Breast epithelium (tissue), 4 donors: ENCODE data around the gene HMCN2. TPM values are rescaled to one million over a fixed set of nuclear protein-coding genes. Genes with fewer than 3 reads are reported as not detected.

Experiments
- DNase-seq, 2 donors: peaks; one replicate each; pipeline ENCODE4 v3.0.0-alpha.2; 2019; ENCODE audit warnings: low spot score in 2 of 2
- H3K27ac ChIP-seq, 2 donors: fragments of 200-600 bp; sonication (generic) in 1 of 2; one replicate each; pipeline ENCODE4 v1.5.1; 2016 to 2019; ENCODE audit warnings: mild to moderate bottlenecking in 1 of 2
- H3K27me3 ChIP-seq, 2 donors: fragments of 200-600 bp; sonication (generic) in 1 of 2; one replicate each; pipeline versions ENCODE4 v1.5.1 to v1.6.0; 2017 to 2019; ENCODE audit warnings: control low read depth in 1 of 2, mild to moderate bottlenecking in 1 of 2
- H3K36me3 ChIP-seq: fragments of 200-600 bp; one replicate; pipeline ENCODE4 v1.5.1; 2019
- H3K4me1 ChIP-seq, 2 donors: fragments of 200-600 bp; sonication (generic); one replicate each; pipeline ENCODE4 v1.5.1; 2016 to 2019; ENCODE audit warnings: control low read depth in 1 of 2
- H3K4me3 ChIP-seq, 3 donors: fragments of 200-600 bp; sonication (generic); 1 replicate in 2 of 3; 2 replicates in 1 of 3; pipeline ENCODE4 v1.5.1; 2016 to 2019; ENCODE audit warnings: mild to moderate bottlenecking in 3 of 3, moderate library complexity in 2 of 3
- H3K9me3 ChIP-seq, 2 donors: fragments of 200-600 bp; sonication (generic) in 1 of 2; one replicate each; pipeline ENCODE4 v1.5.1; 2016 to 2019; ENCODE audit warnings: control low read depth in 1 of 2
- POLR2A ChIP-seq: fragments of 450-650 bp; IDR thresholded peaks from one replicate; pipeline ENCODE4 v1.6.1; 2016; ENCODE audit warnings: antibody characterized with exemption, mild to moderate bottlenecking, moderate library complexity
- POLR2AphosphoS5 ChIP-seq, 3 donors: sonication (generic); formaldehyde crosslinking; IDR thresholded peaks; one replicate each; pipeline ENCODE4 v1.6.1; 2017; ENCODE audit warnings: antibody characterized with exemption in 3 of 3
- intact Hi-C: fragments of 100-400 bp; cut with DNase I; formaldehyde crosslinking; loops from one replicate; pipeline ENCODE4 v1.15.1; 2023; ENCODE audit warnings: low total_unique reads
- total RNA-seq, 3 donors: library from RNA; depleted of rRNA; stranded (reverse); fragments of >200 nt; gene quantifications; one replicate each; pipeline ENCODE4 v1.1.0, GENCODE V29; 2016
- TF ChIP-seq, protein P1 (sequence below), 3 donors: fragments of 450-650 bp; IDR thresholded peaks; one replicate each; pipeline ENCODE4 v1.5.1; 2016 to 2017; ENCODE audit warnings: antibody characterized with exemption in 3 of 3, mild to moderate bottlenecking in 3 of 3, moderate library complexity in 3 of 3

The HMCN2 gene
- total RNA-seq, 3 donors from 2014 or later: 0.29 to 3.8 (median 0.98) TPM

DNA sequence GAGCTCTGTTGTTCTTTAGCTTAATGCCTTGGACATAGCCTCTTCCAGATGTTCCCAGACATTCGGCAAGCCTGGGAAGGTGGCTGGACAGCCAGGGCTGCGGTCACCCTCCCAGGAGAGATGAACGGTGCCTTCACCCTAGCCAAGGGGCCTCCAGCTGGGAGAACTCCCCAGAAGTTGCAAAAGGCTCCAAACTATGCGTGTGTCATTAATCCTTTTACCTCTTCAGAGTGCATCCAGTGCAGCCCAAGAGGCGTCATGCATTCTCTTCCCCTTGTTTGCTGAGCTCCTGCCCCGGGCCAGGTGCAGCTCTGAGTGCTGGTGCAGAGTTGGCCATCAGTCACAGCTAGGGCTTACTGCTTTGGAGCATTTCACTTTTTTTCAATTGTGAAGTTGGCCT, 22.8 kb downstream of the HMCN2 start:
- no peaks in the 10 kb centered on the region for H3K36me3 ChIP-seq
- DNase-seq: no peak
- no peak overlapping the region for H3K4me3 ChIP-seq
- intact Hi-C loops: no loop called here
- no peaks in the 10 kb centered on the region for H3K4me1 ChIP-seq
- no peak overlapping the region for H3K27ac ChIP-seq
- H3K27me3 ChIP-seq: peaks cover 0 to 44% of the 10 kb centered on the region in 2 donors
- H3K9me3 ChIP-seq: no peaks in the 10 kb centered on the region
- TF ChIP-seq, protein P1, sequence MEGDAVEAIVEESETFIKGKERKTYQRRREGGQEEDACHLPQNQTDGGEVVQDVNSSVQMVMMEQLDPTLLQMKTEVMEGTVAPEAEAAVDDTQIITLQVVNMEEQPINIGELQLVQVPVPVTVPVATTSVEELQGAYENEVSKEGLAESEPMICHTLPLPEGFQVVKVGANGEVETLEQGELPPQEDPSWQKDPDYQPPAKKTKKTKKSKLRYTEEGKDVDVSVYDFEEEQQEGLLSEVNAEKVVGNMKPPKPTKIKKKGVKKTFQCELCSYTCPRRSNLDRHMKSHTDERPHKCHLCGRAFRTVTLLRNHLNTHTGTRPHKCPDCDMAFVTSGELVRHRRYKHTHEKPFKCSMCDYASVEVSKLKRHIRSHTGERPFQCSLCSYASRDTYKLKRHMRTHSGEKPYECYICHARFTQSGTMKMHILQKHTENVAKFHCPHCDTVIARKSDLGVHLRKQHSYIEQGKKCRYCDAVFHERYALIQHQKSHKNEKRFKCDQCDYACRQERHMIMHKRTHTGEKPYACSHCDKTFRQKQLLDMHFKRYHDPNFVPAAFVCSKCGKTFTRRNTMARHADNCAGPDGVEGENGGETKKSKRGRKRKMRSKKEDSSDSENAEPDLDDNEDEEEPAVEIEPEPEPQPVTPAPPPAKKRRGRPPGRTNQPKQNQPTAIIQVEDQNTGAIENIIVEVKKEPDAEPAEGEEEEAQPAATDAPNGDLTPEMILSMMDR (IDR thresholded peaks at IDR 0.05): no peak
- TF ChIP-seq POLR2AphosphoS5 (IDR thresholded peaks at IDR 0.05) (no peak), POLR2A (no peak)

DNA sequence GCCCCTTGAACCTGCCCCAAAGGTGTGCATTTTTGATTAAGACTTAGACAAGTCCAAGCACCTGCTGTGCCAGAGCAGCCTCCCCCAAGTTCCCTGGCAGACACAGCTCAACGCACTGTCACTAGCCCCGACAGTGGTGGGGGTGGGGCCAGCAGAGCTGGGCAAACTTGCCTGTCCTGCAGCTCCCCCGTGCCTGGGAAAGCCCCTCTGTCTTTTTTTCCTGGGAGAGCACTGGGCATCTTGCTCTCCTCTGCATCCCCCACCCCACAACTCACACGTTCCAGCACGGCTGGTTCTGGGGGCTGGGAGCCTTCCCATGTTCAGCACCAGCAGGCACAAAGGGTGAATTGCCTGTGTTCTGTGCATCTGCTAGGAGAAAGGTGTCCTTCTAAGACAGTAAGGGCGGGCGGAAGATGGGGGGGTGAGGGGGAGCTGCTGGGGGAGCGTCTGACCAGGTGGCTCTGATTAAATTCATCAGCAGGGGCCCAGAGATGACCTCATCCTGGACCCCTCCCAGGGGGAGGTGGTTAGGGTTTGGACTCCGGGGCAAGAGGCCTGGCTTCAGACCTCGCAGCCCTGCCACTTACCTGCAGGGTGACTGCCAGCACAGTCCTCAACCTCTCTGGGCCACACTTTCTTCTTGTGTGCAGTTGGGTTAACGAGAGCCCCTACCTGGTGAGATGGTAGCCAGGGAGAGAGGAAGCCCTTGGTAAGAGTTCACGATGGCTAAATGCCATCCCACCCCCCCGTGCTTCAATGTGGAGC, 23.5 kb downstream of the HMCN2 start:
- Histone ChIP-seq H3K36me3 (no peaks in the 10 kb centered on the region), H3K4me3 (no peak overlapping the region), H3K9me3 (no peaks in the 10 kb centered on the region), H3K4me1 (no peaks in the 10 kb centered on the region), H3K27ac (no peak overlapping the region), H3K27me3 (peaks cover 0 to 43% of the 10 kb centered on the region in 2 donors)
- TF ChIP-seq POLR2AphosphoS5 (IDR thresholded peaks at IDR 0.05): no peak
- no peak for TF ChIP-seq POLR2A
- TF ChIP-seq, protein P1 (IDR thresholded peaks at IDR 0.05): no peak
- intact Hi-C loops: no loop called here
- DNase-seq: no peak

DNA sequence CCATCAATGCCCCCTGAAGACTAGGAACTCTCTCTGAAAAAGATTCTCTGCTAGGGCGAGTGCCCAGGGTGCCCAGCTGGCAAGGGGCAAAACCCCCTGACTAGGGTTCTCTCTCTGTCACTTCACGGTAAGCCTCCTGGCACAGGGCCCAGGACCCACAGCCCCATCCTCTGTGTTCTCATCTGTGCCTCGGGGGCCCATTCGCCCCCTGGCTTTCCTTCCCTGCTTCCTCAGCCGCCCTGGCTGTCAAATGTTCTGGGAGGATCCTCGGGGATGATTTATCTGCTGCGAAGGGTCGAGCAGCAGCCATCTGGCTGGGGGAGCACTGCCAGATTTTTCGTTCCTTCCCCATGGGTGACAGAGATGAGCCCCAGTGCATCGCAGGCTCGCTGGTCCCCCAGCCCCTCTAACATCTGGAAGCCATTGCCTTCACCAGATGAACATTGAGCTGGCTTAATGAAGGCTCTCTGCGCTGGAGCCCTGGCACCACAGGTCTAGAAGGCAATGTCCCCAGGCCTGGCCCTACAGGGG, 24.2 kb downstream of the HMCN2 start:
- no peaks in the 10 kb centered on the region for H3K9me3 ChIP-seq
- peaks cover 0 to 38% of the 10 kb centered on the region in 2 donors for H3K27me3 ChIP-seq
- no peaks in the 10 kb centered on the region for H3K4me1 ChIP-seq
- no peaks in the 10 kb centered on the region for H3K36me3 ChIP-seq
- intact Hi-C loops: no loop called here
- H3K27ac ChIP-seq: peak overlapping the region in 1 of 2 donors; percentile 58
- DNase-seq: no peak
- no peak overlapping the region for H3K4me3 ChIP-seq
- TF ChIP-seq, protein P1 (IDR thresholded peaks at IDR 0.05): no peak
- TF ChIP-seq POLR2A: no peak
- no peak for TF ChIP-seq POLR2AphosphoS5 (IDR thresholded peaks at IDR 0.05)

DNA sequence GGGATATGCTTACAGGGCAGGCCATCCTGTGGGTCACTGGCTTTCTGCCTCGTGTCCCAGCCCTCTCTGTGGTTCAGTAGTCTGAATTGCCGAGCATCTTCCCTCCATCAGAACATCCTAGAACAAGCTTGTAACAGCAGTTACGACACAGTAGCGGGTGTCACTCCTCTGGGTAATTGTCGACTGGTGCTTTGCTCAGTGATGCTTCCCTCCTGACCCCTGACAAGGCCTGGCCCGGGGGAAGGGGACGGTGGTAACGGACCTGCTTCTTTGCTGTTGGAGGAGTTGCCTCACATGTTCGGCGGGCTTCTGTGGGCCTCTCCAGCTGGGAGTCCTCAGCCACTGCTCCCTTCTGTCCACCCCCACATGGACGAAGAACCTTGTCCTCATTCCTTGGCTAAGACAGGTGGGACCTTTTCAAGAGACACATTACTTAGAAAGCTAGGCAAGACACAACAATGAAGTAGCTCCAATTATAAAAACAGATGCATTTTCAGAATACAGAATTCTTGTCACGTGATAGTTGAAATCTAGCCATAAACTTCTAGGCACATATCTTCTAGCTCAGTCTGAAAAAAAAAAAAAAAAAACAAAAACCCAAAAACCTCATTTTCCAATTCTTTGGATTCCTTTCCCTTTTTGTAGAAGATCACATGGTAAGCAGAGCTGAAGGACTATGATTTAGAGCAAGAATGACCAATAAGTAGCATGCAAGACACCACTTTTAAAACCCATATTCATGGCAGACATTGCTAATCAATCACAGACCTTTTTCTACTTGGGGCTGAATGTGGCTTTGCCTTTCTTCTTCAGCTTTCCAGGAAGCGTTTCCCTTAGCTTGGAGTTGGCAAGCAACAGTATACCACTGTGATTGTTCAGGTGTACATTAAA, 25.0 kb downstream of the HMCN2 start:
- H3K36me3 ChIP-seq: no peaks in the 10 kb centered on the region
- H3K4me3 ChIP-seq: no peak overlapping the region
- TF ChIP-seq POLR2A (no peak), POLR2AphosphoS5 (IDR thresholded peaks at IDR 0.05) (no peak)
- TF ChIP-seq, protein P1 (IDR thresholded peaks at IDR 0.05): no peak
- intact Hi-C loops: no loop called here
- peaks cover 0 to 34% of the 10 kb centered on the region in 2 donors for H3K27me3 ChIP-seq
- peak overlapping the region in 1 of 2 donors; percentile 58 for H3K27ac ChIP-seq
- no peak for DNase-seq
- H3K9me3 ChIP-seq: no peaks in the 10 kb centered on the region
- no peaks in the 10 kb centered on the region for H3K4me1 ChIP-seq
